SK-N-MC (cell line): ENCODE results near the gene SIPA1L3.

Experiments
- DNase-seq: peaks from one replicate; pipeline ENCODE4 v3.0.0-alpha.2; 2011; ENCODE audit warnings: low read depth, low spot score
- H3K27ac ChIP-seq: fragments of 200-600 bp; sonication (generic); 2 replicates; pipeline ENCODE4 v1.5.1; 2016; ENCODE audit warnings: mixed run types
- H3K36me3 ChIP-seq: fragments of 200-600 bp; sonication (generic); 2 replicates; pipeline ENCODE4 v1.6.1; 2017; ENCODE audit warnings: antibody characterized with exemption, low read length, mixed read lengths; ENCODE audit not compliant: insufficient read depth
- H3K4me3 ChIP-seq: fragments of 200-600 bp; sonication (generic); 2 replicates; pipeline ENCODE4 v1.5.1; 2016
- H3K9ac ChIP-seq: fragments of 200-600 bp; sonication (generic); 2 replicates; pipeline ENCODE4 v1.8.0; 2017; ENCODE audit warnings: mixed run types, mixed read lengths; ENCODE audit not compliant: insufficient read length
- H3K9me3 ChIP-seq: fragments of 200-600 bp; sonication (generic); 2 replicates; pipeline ENCODE4 v1.6.1; 2017; ENCODE audit warnings: low read depth, mild to moderate bottlenecking, antibody characterized with exemption, low read length, moderate library complexity, mixed read lengths
- EZH2 ChIP-seq: fragments of 200-600 bp; sonication (generic); IDR thresholded peaks from one replicate; pipeline ENCODE4 v1.6.1; 2017; ENCODE audit warnings: antibody characterized with exemption
- FOXP2 ChIP-seq: optimal IDR thresholded peaks from 2 replicates; pipeline ENCODE3; 2011; ENCODE audit warnings: mild to moderate bottlenecking, moderate library complexity; ENCODE audit not compliant: insufficient read depth; ENCODE audit errors: extremely low read length, control extremely low read depth
- POLR2AphosphoS5 ChIP-seq: IDR thresholded peaks from 2 replicates; pipeline ENCODE4 v1.6.1; 2012; ENCODE audit warnings: mild to moderate bottlenecking, low read depth, low read length, borderline replicate concordance

Gene SIPA1L3

DNA sequence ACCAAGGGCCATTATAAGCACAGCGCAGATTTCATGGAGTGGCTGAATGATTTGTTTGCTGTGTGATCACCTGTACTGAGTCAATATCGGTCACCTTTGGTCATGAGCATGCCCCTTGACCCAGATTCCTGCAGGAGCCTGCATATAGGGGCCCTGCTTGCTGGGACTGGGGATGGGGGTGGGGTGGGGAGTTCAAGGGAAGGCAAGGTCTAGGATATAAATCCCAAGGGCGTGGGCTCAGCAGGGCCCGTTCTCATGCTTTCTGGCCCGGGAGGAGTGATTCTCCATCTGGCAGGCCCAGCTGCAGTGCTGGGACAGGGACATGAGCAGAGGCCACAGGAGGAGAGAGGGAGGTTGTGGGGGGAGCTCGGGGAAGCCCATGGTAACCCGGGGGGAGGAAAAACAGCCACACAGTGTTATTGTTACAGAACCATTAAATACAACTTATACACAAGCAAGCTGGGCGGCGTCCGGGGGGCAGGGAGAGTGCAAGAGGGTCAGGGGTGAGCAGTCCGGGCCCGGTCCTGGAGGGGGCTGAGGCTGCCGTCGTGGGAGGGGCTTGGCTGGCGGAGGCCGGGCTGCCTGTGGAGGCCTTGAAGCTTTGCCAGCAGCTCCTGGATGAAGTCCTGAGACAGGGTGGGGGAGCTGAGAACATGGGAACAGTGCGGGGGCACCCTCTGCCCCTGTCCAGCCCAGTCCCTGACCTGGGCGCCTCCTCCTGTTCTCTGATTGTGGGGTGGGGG lies 344.0 kb downstream of the SIPA1L3 start:
- DNase-seq = no peak

GRCh38 chr19:38251564-38252051 lies 344.6 kb downstream of the SIPA1L3 start:
- no peak for DNase-seq
- Histone ChIP-seq H3K9ac (no peak overlapping the region), H3K36me3 (no peaks in the 10 kb centered on the region), H3K9me3 (no peaks in the 10 kb centered on the region), H3K27ac (no peak overlapping the region), H3K4me3 (no peak overlapping the region)
- no peak for TF ChIP-seq POLR2AphosphoS5
- no peak for TF ChIP-seq EZH2
- no peak for TF ChIP-seq FOXP2

More for the DNA sequence above, 344.0 kb downstream of the SIPA1L3 start:
- Histone ChIP-seq H3K36me3 (no peaks in the 10 kb centered on the region), H3K9me3 (no peaks in the 10 kb centered on the region), H3K4me3 (no peak overlapping the region), H3K9ac (no peak overlapping the region), H3K27ac (no peak overlapping the region)
- TF ChIP-seq POLR2AphosphoS5 (no peak), EZH2 (no peak), FOXP2 (no peak)

- no peak overlapping the region for H3K9ac ChIP-seq
- TF ChIP-seq POLR2AphosphoS5 (no peak), FOXP2 (no peak), EZH2 (no peak)
- no peak for DNase-seq
Observed at GRCh38 chr19:38252385-38252784, 345.4 kb downstream of the SIPA1L3 start.

GRCh38 chr19:38252941-38253691 lies 346.1 kb downstream of the SIPA1L3 start:
- no peak for TF ChIP-seq FOXP2
- TF ChIP-seq POLR2AphosphoS5 = no peak
- TF ChIP-seq EZH2 = no peak
- H3K9me3 ChIP-seq = no peaks in the 10 kb centered on the region
- H3K27ac ChIP-seq = no peak overlapping the region
- no peaks in the 10 kb centered on the region for H3K36me3 ChIP-seq
- DNase-seq = no peak
- H3K9ac ChIP-seq = no peak overlapping the region
- no peak overlapping the region for H3K4me3 ChIP-seq

More at GRCh38 chr19:38252385-38252784, 345.4 kb downstream of the SIPA1L3 start:
- no peaks in the 10 kb centered on the region for H3K9me3 ChIP-seq
- H3K27ac ChIP-seq = no peak overlapping the region
- H3K36me3 ChIP-seq = no peaks in the 10 kb centered on the region
- H3K4me3 ChIP-seq = no peak overlapping the region

DNA sequence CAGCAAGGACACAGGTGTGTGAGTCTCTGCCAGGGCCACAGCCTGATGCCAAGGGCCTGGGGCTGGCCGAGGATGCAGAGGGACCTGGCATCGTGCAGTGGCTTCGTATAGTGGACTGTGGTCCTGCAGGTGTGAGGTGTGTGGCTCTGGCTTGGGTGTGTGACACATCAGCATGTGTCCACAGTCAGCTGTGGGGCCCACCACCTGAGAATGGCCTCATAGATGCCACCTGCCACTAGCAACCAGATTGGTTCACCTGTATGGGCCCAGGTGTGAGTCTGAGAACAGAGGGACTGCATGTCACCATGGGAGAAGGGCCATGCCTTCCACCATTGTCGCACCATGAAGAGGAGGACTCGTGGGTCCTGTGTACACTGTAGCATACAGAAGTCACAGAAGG lies 346.8 kb downstream of the SIPA1L3 start:
- no peak for DNase-seq
- H3K4me3 ChIP-seq = no peak overlapping the region
- H3K27ac ChIP-seq = no peak overlapping the region
- TF ChIP-seq EZH2 (no peak), POLR2AphosphoS5 (no peak), FOXP2 (no peak)
- no peak overlapping the region for H3K9ac ChIP-seq
- no peaks in the 10 kb centered on the region for H3K9me3 ChIP-seq
- H3K36me3 ChIP-seq = no peaks in the 10 kb centered on the region

GRCh38 chr19:38255383-38256014 lies 348.5 kb downstream of the SIPA1L3 start:
- TF ChIP-seq EZH2 (no peak), FOXP2 (no peak), POLR2AphosphoS5 (no peak)
- Histone ChIP-seq H3K9me3 (no peaks in the 10 kb centered on the region), H3K9ac (no peak overlapping the region), H3K36me3 (no peaks in the 10 kb centered on the region), H3K4me3 (no peak overlapping the region), H3K27ac (no peak overlapping the region)
- no peak for DNase-seq
